HepG2 (cell line): ENCODE measurements around the gene UGT1A4. TPM values are rescaled to one million over a fixed set of nuclear protein-coding genes. Genes with fewer than 3 reads are reported as not detected.

Experiments used
- BHLHE40 ChIP-seq: IDR thresholded peaks from 2 replicates; pipeline ENCODE4 v1.6.1; 2011; ENCODE audit warnings: low read length, improper control_type of control experiment
- E2F1 ChIP-seq: sonication (generic); formaldehyde crosslinking; IDR thresholded peaks from 2 replicates; pipeline ENCODE4 v1.5.0; 2020; ENCODE audit warnings: missing genetic modification reagents
- GZF1 ChIP-seq: sonication (generic); formaldehyde crosslinking; IDR thresholded peaks from 2 replicates; pipeline ENCODE4 v1.5.1; 2020; ENCODE audit warnings: mild to moderate bottlenecking, missing genetic modification reagents
- HNF1A ChIP-seq, 2 experiments: sonication (generic) in 1 of 2; formaldehyde crosslinking in 1 of 2; IDR thresholded peaks; 2 replicates each; pipeline versions ENCODE4 v1.4.0 to v1.6.1; 2016 to 2020; ENCODE audit warnings: borderline replicate concordance in 1 of 2, low read depth in 1 of 2, mild to moderate bottlenecking in 1 of 2, missing genetic modification reagents in 1 of 2
- KDM3A ChIP-seq: IDR thresholded peaks from 2 replicates; pipeline ENCODE4 v1.6.1; 2018; ENCODE audit warnings: low read depth, missing compliant biosample characterization
- PHF20 ChIP-seq: sonication (generic); formaldehyde crosslinking; IDR thresholded peaks from 2 replicates; pipeline ENCODE4 v1.5.0; 2020; ENCODE audit warnings: mild to moderate bottlenecking, missing genetic modification reagents
- PLSCR1 ChIP-seq: sonication (generic); formaldehyde crosslinking; IDR thresholded peaks from 2 replicates; pipeline ENCODE4 v1.5.0; 2020; ENCODE audit warnings: missing genetic modification reagents, mild to moderate bottlenecking, borderline replicate concordance
- ZBTB40 ChIP-seq, 2 experiments: fragments of 450-650 bp in 1 of 2; sonication (generic) in 1 of 2; formaldehyde crosslinking in 1 of 2; IDR thresholded peaks; 2 replicates each; pipeline versions ENCODE4 v1.6.1 to v1.8.0; 2016 to 2022; ENCODE audit warnings: antibody characterized with exemption in 1 of 2, mild to moderate bottlenecking in 1 of 2, missing genetic modification reagents in 1 of 2
- ZFP82 ChIP-seq: sonication (generic); formaldehyde crosslinking; IDR thresholded peaks from 2 replicates; pipeline ENCODE4 v1.5.1; 2020; ENCODE audit warnings: mild to moderate bottlenecking, missing genetic modification reagents, borderline replicate concordance
- ZNF124 ChIP-seq: sonication (generic); formaldehyde crosslinking; IDR thresholded peaks from 2 replicates; pipeline ENCODE4 v1.4.0; 2020; ENCODE audit warnings: missing genetic modification reagents
- ZNF614 ChIP-seq: IDR thresholded peaks from 2 replicates; pipeline ENCODE4 v1.6.1; 2018; ENCODE audit warnings: missing biosample characterization, missing genetic modification reagents, inconsistent platforms, borderline replicate concordance
- ZNF792 ChIP-seq: IDR thresholded peaks from 2 replicates; pipeline ENCODE4 v1.6.1; 2016
- polyA plus RNA-seq, 8 experiments: library from polyadenylated mRNA; depleted of rRNA in 3 of 8; stranded (reverse) in 7 of 8; unstranded in 1 of 8; fragments of >200 nt; fragmentation: Illumina TruSeq in 4 of 8; extraction: Trizol in 4 of 8; gene quantifications; 2 replicates each; pipeline versions ENCODE4 v1.2.1 to v1.2.3, GENCODE V29; 2011 to 2016; ENCODE audit warnings: low read depth in 4 of 8, missing spikeins in 1 of 8, mixed read lengths in 1 of 8; ENCODE audit not compliant: insufficient read depth in 1 of 8
- total RNA-seq, 5 experiments: library from RNA; depleted of rRNA; stranded (reverse); fragments of >200 nt; fragmentation: Illumina TruSeq; extraction: Trizol; gene quantifications; 2 replicates each; pipeline ENCODE4 v1.2.3, GENCODE V29; 2016; ENCODE audit warnings: low read depth in 1 of 5

Gene UGT1A4
- total and polyA plus RNA-seq, 2 of the 13 experiments (the other 11 are each of a cell fraction or from before 2014, with no cell fraction given) = not detected

- TF ChIP-seq ZBTB40 (IDR thresholded peaks at IDR 0.05) = no peak
- TF ChIP-seq ZBTB40 (CRISPR knock-in tag; IDR thresholded peaks at IDR 0.05) = no peak
- no peak for TF ChIP-seq ZNF614 (CRISPR knock-in tag)
- TF ChIP-seq PHF20 (CRISPR knock-in tag) = no peak
- TF ChIP-seq ZNF792 (CRISPR knock-in tag) = no peak
- TF ChIP-seq ZFP82 = no peak
- TF ChIP-seq ZNF124 = no peak
- no peak for TF ChIP-seq E2F1
- TF ChIP-seq PLSCR1 (CRISPR knock-in tag) = no peak
- TF ChIP-seq BHLHE40 = no peak
- no peak for TF ChIP-seq HNF1A (IDR thresholded peaks at IDR 0.05; ENCODE audit: low read depth)
- no peak for TF ChIP-seq HNF1A (CRISPR knock-in tag; IDR thresholded peaks at IDR 0.05; ENCODE audit: borderline replicate concordance)
- TF ChIP-seq GZF1 (CRISPR knock-in tag) = no peak
- TF ChIP-seq KDM3A (CRISPR knock-in tag) = no peak
These were observed 59.5 kb downstream of the UGT1A4 start, which contains the start of gene MROH2A (continued) for GRCh38 chr2:233778030-233778429.
